Psoas muscle (tissue), 8 donors: ENCODE measurements around the gene GAN. TPM values are rescaled to one million over a fixed set of nuclear protein-coding genes. Genes with fewer than 3 reads are reported as not detected.
"Not testable (repeated sequence)": the region's sequence is repeated elsewhere in the genome, so short reads cannot be mapped to it uniquely, and the experiment has no call there.

Source experiments
- ATAC-seq, 4 donors: fragments of 200-7000 bp; cut with Tn5 transposase; one replicate each; pipeline ENCODE4 v1.9.1; 2020; ENCODE audit warnings: moderate library complexity in 3 of 4, mild to moderate bottlenecking in 2 of 4
- DNase-seq, 2 donors: peaks; one replicate each; pipeline ENCODE4 v3.0.0-alpha.2; 2020
- H3K27ac ChIP-seq: fragments of 200-600 bp; one replicate; pipeline ENCODE4 v1.8.0; 2022
- H3K27me3 ChIP-seq, 3 donors: fragments of 200-600 bp in 1 of 3; one replicate each; pipeline versions ENCODE4 v1.6.1 to v1.8.0; 2013 to 2022; ENCODE audit warnings: low read length in 2 of 3, mild to moderate bottlenecking in 2 of 3, moderate library complexity in 1 of 3; ENCODE audit not compliant: insufficient read depth in 3 of 3
- H3K36me3 ChIP-seq, 2 donors: fragments of 200-600 bp in 1 of 2; one replicate each; pipeline versions ENCODE4 v1.6.1 to v1.8.0; 2013 to 2022; ENCODE audit warnings: low read depth in 1 of 2, mild to moderate bottlenecking in 1 of 2, moderate library complexity in 1 of 2; ENCODE audit not compliant: insufficient read depth in 1 of 2
- H3K4me1 ChIP-seq: fragments of 200-600 bp; one replicate; pipeline ENCODE4 v1.8.0; 2022
- H3K4me3 ChIP-seq: fragments of 200-600 bp; one replicate; pipeline ENCODE4 v1.8.0; 2022; ENCODE audit warnings: mild to moderate bottlenecking
- H3K9me3 ChIP-seq: fragments of 200-600 bp; one replicate; pipeline ENCODE4 v1.8.0; 2022
- CTCF ChIP-seq: fragments of 200-600 bp; IDR thresholded peaks from one replicate; pipeline ENCODE4 v1.8.0; 2022; ENCODE audit warnings: antibody characterized with exemption
- WGBS, 3 donors: extraction: QIAGEN DNeasy Blood & Tissue Kit; methylation state at CpG; one replicate each; pipeline versions ENCODE4 v1.1.6 to v1.1.7; 2013; 5-methylcytosine and 5-hydroxymethylcytosine counted together
- intact Hi-C, 2 donors: fragments of 100-400 bp; cut with DNase I; formaldehyde crosslinking; loops; one replicate each; pipeline versions ENCODE4 v1.11.0 to v1.14.2; 2022
- polyA plus RNA-seq, 3 donors: library from polyadenylated mRNA; stranded (reverse); fragments of 200-250 nt; gene quantifications; one replicate each; pipeline ENCODE4 v1.2.3, GENCODE V29; 2013
- total RNA-seq, 4 donors: library from RNA; stranded (reverse); fragmentation: NEBNext Ultra II Directional in 2 of 4; extraction: Animal tissue kit (Norgen Biotek cat#: 25700) in 2 of 4; gene quantifications; one replicate each; pipeline versions ENCODE4 v1.2.1 to v1.2.4, GENCODE V29; 2021 to 2023
- donor health status: healthy with polysubstance abuse.
- donor health status: DM: no; HTN: no; CAD: no; lungs with moderate emphysema.
- donor health status: Bipolar disorder and iron deficiency.
- donor health status: healthy.
- donor health status: DM: yes; HTN: yes; CAD: no.
- donor health status: DM: no; HTN: no; CAD: no.
- donor health status: DM: no; HTN: no; CAD: no.
- donor health status: DM: yes; HTN: yes; CAD: no.

The GAN gene
- total and polyA plus RNA-seq, 7 donors: 1.0 to 8.3 (median 5.5) TPM

GRCh38 chr16:81399909-81400308, 85.1 kb downstream of the GAN start:
- no peak overlapping the region for H3K27ac ChIP-seq
- peaks cover 6% of the 10 kb centered on the region for H3K4me1 ChIP-seq

GRCh38 chr16:81401035-81401950, 86.5 kb downstream of the GAN start:
- no peak overlapping the region for H3K4me3 ChIP-seq
- TF ChIP-seq CTCF: no peak
- 26 to 40% (median 31%) methylated on average over 19 of the region's 19 CpGs for WGBS, 3 donors
- H3K36me3 ChIP-seq: no peaks in the 10 kb centered on the region
- peak in 1 of 4 donors; percentile 31 for ATAC-seq
- intact Hi-C loops: loop anchor here in 1 of 2 donors (10.0 kb wide), 1 partner anchor 214 kb away; no protein-coding TSS in a partner anchor
- no peaks in the 10 kb centered on the region for H3K9me3 ChIP-seq
- peak in 1 of 2 donors; percentile 23 for DNase-seq
- no peak overlapping the region for H3K27ac ChIP-seq
- H3K4me1 ChIP-seq: peaks cover 6% of the 10 kb centered on the region
- H3K27me3 ChIP-seq: peaks cover 0 to 14% (median 0%) of the 10 kb centered on the region in 3 donors

More at GRCh38 chr16:81399909-81400308, 85.1 kb downstream of the GAN start:
- no peak for TF ChIP-seq CTCF
- Histone ChIP-seq H3K27me3 (peaks cover 0 to 11% (median 0%) of the 10 kb centered on the region in 3 donors), H3K9me3 (no peaks in the 10 kb centered on the region), H3K36me3 (no peaks in the 10 kb centered on the region), H3K4me3 (no peak overlapping the region)
- intact Hi-C loops: loop anchor here in 1 of 2 donors (10.0 kb wide), 1 partner anchor 215 kb away; no protein-coding TSS in a partner anchor
- 90 to 97% (median 92%) methylated on average over 1 of the region's 1 CpG for WGBS, 3 donors
- DNase-seq (no peak), ATAC-seq (no peak)

- ATAC-seq (no peak), DNase-seq (no peak)
- no peak for TF ChIP-seq CTCF
- peak overlapping the region; percentile 50 for H3K4me3 ChIP-seq
- H3K36me3 ChIP-seq: no peaks in the 10 kb centered on the region
- no peaks in the 10 kb centered on the region for H3K9me3 ChIP-seq
- peaks cover 0 to 17% (median 2%) of the 10 kb centered on the region in 3 donors for H3K27me3 ChIP-seq
- intact Hi-C loops: loop anchor here (1.0 to 10.0 kb wide), 4 partner anchors 212 to 320 kb away; no protein-coding TSS in a partner anchor
- H3K27ac ChIP-seq: no peak overlapping the region
- peaks cover 6% of the 10 kb centered on the region for H3K4me1 ChIP-seq
- 28 to 29% (median 28%) methylated on average over 5 of the region's 5 CpGs for WGBS, 3 donors
Measured at GRCh38 chr16:81403208-81403600, 88.4 kb downstream of the GAN start.

- no peak overlapping the region for H3K27ac ChIP-seq
- ATAC-seq: peak; percentile 86 to 97 (median 92)
- H3K27me3 ChIP-seq: peaks cover 0 to 17% (median 2%) of the 10 kb centered on the region in 3 donors
- intact Hi-C loops: loop anchor here (1.0 to 10.0 kb wide), 4 partner anchors 211 to 320 kb away; no protein-coding TSS in a partner anchor
- no peaks in the 10 kb centered on the region for H3K9me3 ChIP-seq
- DNase-seq: peak; percentile 82 to 89
- peak overlapping the region; percentile 50 for H3K4me3 ChIP-seq
- H3K36me3 ChIP-seq: no peaks in the 10 kb centered on the region
- 14 to 18% (median 18%) methylated on average over 33 to 37 of the region's 37 CpGs for WGBS, 3 donors
- TF ChIP-seq CTCF: peak; percentile 92
- peaks cover 6% of the 10 kb centered on the region for H3K4me1 ChIP-seq
Measured at GRCh38 chr16:81403601-81404391, 89.0 kb downstream of the GAN start.

- H3K4me3 ChIP-seq, DNase-seq, H3K4me1 ChIP-seq, ATAC-seq, H3K27ac ChIP-seq, H3K36me3 ChIP-seq, H3K9me3 ChIP-seq: not testable (repeated sequence)
- intact Hi-C loops: loop anchor here in 1 of 2 donors (10.0 kb wide), 1 partner anchor 210 kb away; no protein-coding TSS in a partner anchor
- 73 to 90% (median 78%) methylated on average over 2 of the region's 2 CpGs for WGBS, 3 donors
- H3K27me3 ChIP-seq: peaks cover 0 to 17% (median 2%) of the 10 kb centered on the region in 3 donors
Measured at GRCh38 chr16:81405002-81405401, 90.2 kb downstream of the GAN start.
